Activated CD4-positive, alpha-beta T cell treated with anti-CD3 and anti-CD28 coated beads for 36 hours (primary cell): ENCODE data around the gene DNAJC30. TPM values are rescaled to one million over a fixed set of nuclear protein-coding genes. Genes with fewer than 3 reads are reported as not detected.
A peak's percentile ranks its signal among the peaks of the same experiment; 100 is the strongest.
"Not testable (repeated sequence)": the region's sequence is repeated elsewhere in the genome, so short reads cannot be mapped to it uniquely, and the experiment has no call there.

Experiments
- ATAC-seq: fragments of 200-7000 bp; cut with Tn5 transposase; one replicate; pipeline ENCODE4 v1.10.0; 2021; ENCODE audit warnings: mild to moderate bottlenecking, moderate library complexity
- CTCF ChIA-PET: fragments of 350-600 bp; sonication (Branson Sonifier 250); formaldehyde crosslinking; loops from one replicate; lab custom pipeline; 2021; ENCODE audit warnings: antibody characterized with exemption; lab: Charles Lee
- POLR2A ChIA-PET: fragments of 350-600 bp; sonication (Branson Sonifier 250); formaldehyde crosslinking; loops from one replicate; lab custom pipeline; 2021; ENCODE audit warnings: antibody characterized with exemption, inconsistent platforms; lab: Charles Lee
- DNase-seq: peaks from one replicate; pipeline ENCODE4 v3.0.0-alpha.2; 2020
- H3K27ac Mint-ChIP-seq: one replicate; pipeline ENCODE4 v1.8.0; 2021; ENCODE audit warnings: mixed read lengths
- H3K27me3 Mint-ChIP-seq: one replicate; pipeline ENCODE4 v1.8.0; 2021; ENCODE audit warnings: mixed read lengths
- H3K36me3 Mint-ChIP-seq: one replicate; pipeline ENCODE4 v1.8.0; 2021; ENCODE audit warnings: low read depth, mixed read lengths
- H3K4me1 Mint-ChIP-seq: one replicate; pipeline ENCODE4 v1.8.0; 2021; ENCODE audit warnings: mixed read lengths
- H3K4me3 Mint-ChIP-seq: one replicate; pipeline ENCODE4 v1.8.0; 2021; ENCODE audit warnings: mild to moderate bottlenecking, moderate library complexity, mixed read lengths
- H3K9me3 Mint-ChIP-seq: one replicate; pipeline ENCODE4 v1.8.0; 2021; ENCODE audit warnings: low read depth, mixed read lengths
- intact Hi-C, 2 experiments: fragments of 100-400 bp; cut with DNase I in 1 of 2; cut with micrococcal nuclease in 1 of 2; formaldehyde crosslinking; loops; one replicate each; pipeline versions ENCODE4 v1.14.2 to v1.15.1; 2022 to 2024; cut with DNase I, micrococcal nuclease
- total RNA-seq, 2 experiments: library from RNA; stranded (reverse); gene quantifications; one replicate each; pipeline ENCODE4 v1.2.3, GENCODE V29; 2021

The DNAJC30 gene
- total RNA-seq, 2 experiments from 2014 or later = 6.9 to 7.8 TPM

DNA sequence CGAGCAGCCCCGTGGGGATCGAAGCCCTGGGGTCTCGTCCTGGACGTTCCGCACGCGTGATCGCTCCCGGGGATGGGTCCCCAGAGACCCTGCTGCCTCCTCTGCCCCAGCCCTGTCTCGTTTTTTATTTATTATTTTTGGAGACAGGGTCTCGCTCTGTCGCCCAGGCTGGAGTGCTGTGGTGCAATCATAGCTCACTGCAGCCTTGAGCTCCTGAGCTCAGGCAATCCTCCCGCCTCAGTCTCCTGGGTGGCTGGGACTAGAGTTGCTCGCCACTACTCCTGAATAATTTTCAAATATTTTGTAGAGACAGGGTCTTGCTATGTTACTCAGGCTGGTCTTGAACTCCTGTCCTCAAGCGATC lies 36.5 kb upstream of the DNAJC30 start:
- DNase-seq (no peak), ATAC-seq (no peak)
- H3K36me3 Mint-ChIP-seq = peaks cover 3% of the 10 kb centered on the region
- ChIA-PET CTCF (interaction anchor here (0.6 to 1.4 kb wide), 5 partner anchors 19 to 136 kb away, joined by 3 to 4 read pairs (median 3); no protein-coding TSS in a partner anchor), POLR2A (interaction anchor here (0.6 to 1.2 kb wide), 2 partner anchors 19 to 22 kb away, joined by 3 read pairs; partner anchors contain the start of gene ABHD11)
- peaks cover 4% of the 10 kb centered on the region for H3K27me3 Mint-ChIP-seq
- H3K4me1 Mint-ChIP-seq = peaks cover 34% of the 10 kb centered on the region
- H3K4me3 Mint-ChIP-seq = peak overlapping the region; percentile 47
- intact Hi-C loops = loop anchor here (1.0 to 5.0 kb wide), 9 partner anchors 15 to 162 kb away; partner anchors contain the start of genes BUD23 (in 2 of the 2), DNAJC30 (in 2 of the 2), ABHD11 (in 1 of the 2) and BCL7B (in 1 of the 2)
- H3K27ac Mint-ChIP-seq = no peak overlapping the region
- H3K9me3 Mint-ChIP-seq = no peaks in the 10 kb centered on the region

DNA sequence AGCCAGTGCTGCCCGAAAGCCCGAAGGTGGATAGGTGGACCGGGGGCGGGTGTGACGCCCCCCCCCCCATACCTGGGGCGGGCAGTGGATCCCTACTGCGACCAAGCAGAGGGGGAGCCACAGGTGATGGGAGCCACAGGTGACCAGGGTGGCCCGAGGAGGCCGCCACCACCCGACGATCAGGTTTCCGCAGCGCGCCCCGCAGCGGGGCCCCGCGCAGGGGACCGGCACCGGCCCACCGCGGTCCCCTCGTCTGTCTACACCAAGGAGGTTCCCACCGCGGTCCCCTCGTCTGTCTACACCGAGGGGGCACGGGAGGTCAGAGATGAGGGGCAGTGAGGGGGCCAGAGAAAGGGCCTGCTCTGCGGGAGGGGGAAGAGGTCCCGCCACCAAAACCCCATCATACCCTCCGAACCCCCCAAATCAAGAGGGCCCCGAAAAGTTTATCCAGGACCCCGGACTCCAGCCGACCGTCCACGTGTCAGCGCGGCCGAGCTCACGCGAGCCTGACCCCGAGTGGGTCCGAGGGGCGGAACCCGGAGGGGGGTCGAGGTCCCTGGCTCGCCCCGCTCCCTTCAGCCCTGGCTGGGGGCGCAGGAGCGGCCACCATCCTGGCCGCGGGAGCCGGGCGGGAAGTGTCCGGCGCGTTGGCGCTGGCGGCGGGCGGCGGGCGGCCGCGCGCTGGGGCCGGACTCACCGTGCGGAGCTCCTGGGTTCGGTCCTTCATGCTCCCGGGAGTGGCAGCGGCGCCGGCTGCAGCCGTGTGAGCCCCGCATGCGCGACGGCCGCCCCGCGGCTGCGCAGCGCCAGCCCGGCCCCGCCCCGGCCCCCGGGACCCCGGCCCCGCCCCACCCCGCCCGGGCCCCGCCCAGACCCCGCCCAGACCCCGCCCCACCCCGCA lies 35.9 kb upstream of the DNAJC30 start, which contains the start of gene STX1A:
STX1A (minus strand) TSS at position 765 of the 901 bp plus-strand sequence; CDS start at position 727, 38 bp downstream.
- intact Hi-C loops = loop anchor here (1.0 to 5.0 kb wide), 11 partner anchors 14 to 197 kb away; partner anchors contain the start of genes ABHD11 (in 2 of the 2), BAZ1B (in 2 of the 2), BUD23 (in 2 of the 2) and DNAJC30 (in 2 of the 2)
- H3K4me1 Mint-ChIP-seq = peaks cover 34% of the 10 kb centered on the region
- H3K27ac Mint-ChIP-seq = peak within 1 kb of the TSS; percentile 66
- peaks cover 3% of the 10 kb centered on the region for H3K36me3 Mint-ChIP-seq
- no peaks in the 10 kb centered on the region for H3K9me3 Mint-ChIP-seq
- H3K4me3 Mint-ChIP-seq = peak within 1 kb of the TSS; percentile 75
- DNase-seq (peak; percentile 85), ATAC-seq (peak; percentile 59)
- POLR2A ChIA-PET = interaction anchor here (0.6 to 1.2 kb wide), 3 partner anchors 20 to 364 kb away, joined by 3 read pairs; partner anchors contain the start of gene ABHD11
- H3K27me3 Mint-ChIP-seq = peaks cover 4% of the 10 kb centered on the region
- CTCF ChIA-PET = interaction anchor here (0.6 to 1.4 kb wide), 5 partner anchors 18 to 136 kb away, joined by 3 to 4 read pairs (median 3); no protein-coding TSS in a partner anchor

DNA sequence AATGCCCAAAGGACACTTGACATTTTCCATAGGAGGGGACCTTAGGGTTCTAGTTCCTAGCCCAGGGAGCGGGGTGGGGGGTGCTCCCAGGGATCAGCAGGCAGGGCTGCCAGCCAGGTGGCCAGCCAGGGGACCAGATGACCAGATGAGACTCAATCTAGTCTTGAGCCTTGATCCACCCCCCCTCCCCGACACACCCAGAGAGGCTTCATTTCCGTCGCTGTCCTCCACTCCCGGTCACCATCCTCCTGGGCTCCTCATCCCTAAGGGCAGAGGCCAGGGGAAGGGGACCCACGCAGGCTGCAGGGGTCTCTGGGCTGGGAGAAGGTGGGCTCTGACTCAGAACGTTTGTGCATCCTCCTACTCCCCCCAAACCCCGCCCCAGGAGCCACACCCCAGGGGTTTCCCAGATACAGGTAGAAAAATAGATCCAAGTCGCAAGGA lies 35.2 kb upstream of the DNAJC30 start:
- Mint-ChIP-seq H3K4me1 (peaks cover 34% of the 10 kb centered on the region), H3K4me3 (peak overlapping the region; percentile 75), H3K27me3 (peaks cover 4% of the 10 kb centered on the region), H3K9me3 (no peaks in the 10 kb centered on the region), H3K36me3 (peaks cover 3% of the 10 kb centered on the region), H3K27ac (peak overlapping the region; percentile 66)
- intact Hi-C loops = loop anchor here (1.0 to 5.0 kb wide), 7 partner anchors 14 to 196 kb away; partner anchors contain the start of genes BAZ1B (in 2 of the 2), VPS37D (in 2 of the 2), ABHD11 (in 1 of the 2) and BUD23 (in 1 of the 2)
- ATAC-seq (no peak), DNase-seq (peak; percentile 62)
- ChIA-PET CTCF (interaction anchor here (0.8 to 3.8 kb wide), 4 partner anchors 16 to 265 kb away, joined by 3 to 21 read pairs (median 5); no protein-coding TSS in a partner anchor), POLR2A (interaction anchor here (0.6 to 2.0 kb wide), 4 partner anchors 12 to 33 kb away, joined by 3 to 17 read pairs (median 3); partner anchors contain the start of gene ABHD11)

DNA sequence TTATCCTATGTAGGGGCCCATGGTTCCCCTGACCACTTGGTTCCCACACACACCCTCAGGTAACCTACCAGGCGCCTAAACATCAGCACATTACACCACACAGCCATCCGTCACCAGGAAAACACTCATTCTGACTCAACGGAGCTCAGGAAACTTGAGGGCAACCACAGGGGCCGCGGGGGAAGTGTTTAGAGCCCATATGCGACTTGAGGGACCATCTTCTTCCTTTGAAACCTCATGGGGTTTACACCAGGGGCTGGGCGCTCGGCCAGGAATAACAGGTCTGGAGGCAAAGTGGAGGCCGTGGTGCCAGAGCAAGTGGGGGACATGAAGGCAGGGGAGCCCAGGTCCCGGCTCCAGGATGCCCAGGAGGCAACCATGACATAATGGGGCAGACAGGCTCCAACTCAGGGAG lies 34.7 kb upstream of the DNAJC30 start:
- Mint-ChIP-seq H3K27me3 (peaks cover 4% of the 10 kb centered on the region), H3K9me3 (no peaks in the 10 kb centered on the region), H3K4me1 (peaks cover 36% of the 10 kb centered on the region), H3K36me3 (peaks cover 6% of the 10 kb centered on the region), H3K4me3 (peak overlapping the region; percentile 75), H3K27ac (peak overlapping the region; percentile 66)
- ATAC-seq = peak; percentile 62
- CTCF ChIA-PET = interaction anchor here (0.8 to 3.8 kb wide), 5 partner anchors 10 to 265 kb away, joined by 3 to 21 read pairs (median 4); no protein-coding TSS in a partner anchor
- intact Hi-C loops = loop anchor here (1.0 to 5.0 kb wide), 7 partner anchors 13 to 196 kb away; partner anchors contain the start of genes BAZ1B (in 2 of the 2), VPS37D (in 2 of the 2), ABHD11 (in 1 of the 2) and BUD23 (in 1 of the 2)
- DNase-seq = peak; percentile 89
- POLR2A ChIA-PET = interaction anchor here (0.6 to 2.0 kb wide), 5 partner anchors 11 to 196 kb away, joined by 3 to 17 read pairs (median 3); partner anchors contain the start of genes ABHD11 and BAZ1B

DNA sequence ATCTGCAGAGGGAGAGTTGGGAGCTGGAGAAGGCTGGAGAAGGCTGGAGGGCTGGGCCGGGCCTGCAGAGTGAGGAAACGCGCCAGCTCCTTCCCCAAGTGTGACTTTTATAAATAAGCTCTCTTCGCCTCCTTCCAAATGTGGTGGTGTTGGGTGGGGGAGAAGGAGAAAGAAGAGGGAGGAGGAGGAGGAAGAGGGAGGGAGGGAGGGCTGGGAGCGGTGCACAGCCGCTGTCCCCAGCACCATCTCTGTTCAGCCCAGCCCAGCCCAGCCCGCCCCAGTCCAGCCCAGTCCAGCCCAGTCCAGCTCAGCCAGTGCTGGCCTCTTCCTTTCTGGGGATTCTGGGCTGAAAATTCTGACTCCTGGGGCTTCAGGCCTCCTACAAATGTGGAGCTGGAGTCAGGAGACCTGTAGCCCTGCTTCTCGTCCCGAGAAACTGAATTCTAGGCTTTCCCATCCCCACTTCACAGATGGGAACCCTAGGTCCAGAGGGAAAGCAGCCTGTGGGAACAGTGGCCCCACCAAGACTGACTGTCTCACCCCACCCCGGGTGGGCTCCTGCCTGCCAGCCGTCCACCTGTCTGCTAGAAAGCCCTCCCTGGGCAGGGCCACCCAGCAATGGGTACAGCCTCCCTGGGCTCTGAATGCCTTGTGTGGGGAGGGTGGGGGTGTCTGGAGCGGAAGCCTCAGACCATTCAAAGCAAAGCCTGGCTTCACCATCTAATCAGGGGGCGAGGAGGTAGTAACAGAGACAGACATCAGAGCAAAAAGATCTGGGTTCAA lies 34.0 kb upstream of the DNAJC30 start:
- intact Hi-C loops = loop anchor here (5.0 kb wide), 2 partner anchors 50 to 95 kb away; partner anchors contain the start of genes MLXIPL (in 1 of the 2) and VPS37D (in 1 of the 2)
- DNase-seq (no peak), ATAC-seq (no peak)
- CTCF ChIA-PET = interaction anchor here (0.5 to 3.8 kb wide), 6 partner anchors 9 to 698 kb away, joined by 3 to 21 read pairs (median 4); no protein-coding TSS in a partner anchor
- Mint-ChIP-seq H3K4me1 (peaks cover 39% of the 10 kb centered on the region), H3K4me3 (peak overlapping the region; percentile 75), H3K27ac (peak overlapping the region; percentile 66), H3K9me3 (no peaks in the 10 kb centered on the region), H3K27me3 (peaks cover 4% of the 10 kb centered on the region), H3K36me3 (peaks cover 7% of the 10 kb centered on the region)
- POLR2A ChIA-PET = interaction anchor here (0.6 to 2.0 kb wide), 5 partner anchors 11 to 195 kb away, joined by 3 to 17 read pairs (median 3); partner anchors contain the start of genes ABHD11 and BAZ1B

DNA sequence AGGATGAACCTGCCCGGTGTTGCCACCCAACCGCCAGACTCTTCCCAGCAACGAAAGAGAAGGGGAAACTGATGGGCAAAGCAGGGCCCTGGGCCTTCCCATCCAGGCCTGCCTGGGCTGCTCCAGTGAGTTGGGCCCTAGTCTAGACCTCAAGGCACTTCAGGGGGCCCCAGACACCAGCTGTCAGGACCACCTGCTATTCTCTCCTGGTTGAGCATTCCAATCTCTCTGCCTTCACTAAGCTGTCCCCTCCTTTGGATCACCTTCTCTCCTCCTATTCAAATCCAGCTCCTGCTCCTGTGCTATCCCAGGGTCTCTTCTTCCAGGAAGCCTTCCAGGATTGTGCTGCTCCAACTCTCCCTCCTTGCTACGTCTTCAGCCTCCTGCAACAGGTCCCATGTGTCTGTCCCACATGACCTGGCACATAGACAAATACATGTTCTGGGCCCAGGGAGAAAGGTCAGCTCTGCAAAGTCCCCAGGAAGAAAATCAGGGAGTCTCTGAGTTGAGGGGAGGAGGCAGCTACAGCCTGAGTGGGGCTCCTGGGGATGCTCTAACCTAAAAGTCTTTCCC lies 33.2 kb upstream of the DNAJC30 start:
- H3K27me3 Mint-ChIP-seq = peaks cover 4% of the 10 kb centered on the region
- peak overlapping the region; percentile 14 for H3K27ac Mint-ChIP-seq
- CTCF ChIA-PET = interaction anchor here (1.4 to 3.8 kb wide), 4 partner anchors 8 to 110 kb away, joined by 4 to 21 read pairs (median 6); no protein-coding TSS in a partner anchor
- intact Hi-C loops = loop anchor here (5.0 kb wide), 2 partner anchors 49 to 94 kb away; partner anchors contain the start of genes MLXIPL (in 1 of the 2) and VPS37D (in 1 of the 2)
- DNase-seq = no peak
- no peak overlapping the region for H3K4me3 Mint-ChIP-seq
- ATAC-seq = no peak
- peaks cover 7% of the 10 kb centered on the region for H3K36me3 Mint-ChIP-seq
- POLR2A ChIA-PET = interaction anchor here (1.9 to 2.0 kb wide), 2 partner anchors 10 to 13 kb away, joined by 4 to 17 read pairs; no protein-coding TSS in a partner anchor
- peaks cover 39% of the 10 kb centered on the region for H3K4me1 Mint-ChIP-seq
- H3K9me3 Mint-ChIP-seq = no peaks in the 10 kb centered on the region

DNA sequence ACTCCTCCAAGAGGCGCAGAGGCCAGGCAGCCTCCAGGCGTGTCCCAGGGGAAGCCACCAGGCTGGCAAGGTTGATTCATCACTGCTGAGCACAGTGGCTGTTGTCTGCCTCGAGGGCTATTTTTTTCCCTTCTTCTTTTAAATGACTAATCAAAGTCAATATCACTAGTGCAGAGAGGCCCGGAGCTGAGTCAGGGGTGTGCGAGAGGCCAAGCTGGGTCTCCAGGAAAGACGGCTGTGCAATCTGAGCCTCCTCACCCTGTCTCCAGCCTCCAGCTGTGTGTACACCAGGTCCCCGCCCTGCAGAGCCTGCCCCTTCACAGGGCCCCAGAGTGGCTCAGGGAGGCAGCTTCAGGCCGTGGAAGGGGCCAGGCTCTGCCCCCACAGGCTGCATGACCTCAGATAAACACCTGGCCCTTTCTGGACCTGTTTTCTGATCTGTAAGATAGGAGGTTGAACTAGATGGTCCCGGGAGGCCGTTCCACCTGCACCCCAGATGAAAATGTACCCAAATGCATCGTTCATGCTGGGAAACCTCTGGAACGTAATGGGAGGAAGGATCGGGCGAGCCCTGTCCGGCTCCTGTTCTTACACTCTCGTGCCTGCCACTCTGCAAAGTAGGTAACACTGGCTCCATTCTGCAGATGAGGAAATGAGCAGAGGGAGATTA lies 32.5 kb upstream of the DNAJC30 start:
- Mint-ChIP-seq H3K36me3 (peaks cover 7% of the 10 kb centered on the region), H3K4me3 (no peak overlapping the region), H3K9me3 (no peaks in the 10 kb centered on the region), H3K27me3 (peaks cover 2% of the 10 kb centered on the region), H3K4me1 (peaks cover 39% of the 10 kb centered on the region), H3K27ac (no peak overlapping the region)
- ATAC-seq = peak; percentile 77
- intact Hi-C loops = loop anchor here (1.0 to 5.0 kb wide), 4 partner anchors 9 to 136 kb away; partner anchors contain the start of genes MLXIPL (in 1 of the 2) and VPS37D (in 1 of the 2)
- ChIA-PET CTCF (interaction anchor here (1.4 to 3.8 kb wide), 4 partner anchors 8 to 109 kb away, joined by 4 to 21 read pairs (median 6); no protein-coding TSS in a partner anchor), POLR2A (interaction anchor here (0.5 to 1.9 kb wide), 3 partner anchors 12 to 59 kb away, joined by 3 to 5 read pairs (median 4); no protein-coding TSS in a partner anchor)
- DNase-seq = peak; percentile 90

DNA sequence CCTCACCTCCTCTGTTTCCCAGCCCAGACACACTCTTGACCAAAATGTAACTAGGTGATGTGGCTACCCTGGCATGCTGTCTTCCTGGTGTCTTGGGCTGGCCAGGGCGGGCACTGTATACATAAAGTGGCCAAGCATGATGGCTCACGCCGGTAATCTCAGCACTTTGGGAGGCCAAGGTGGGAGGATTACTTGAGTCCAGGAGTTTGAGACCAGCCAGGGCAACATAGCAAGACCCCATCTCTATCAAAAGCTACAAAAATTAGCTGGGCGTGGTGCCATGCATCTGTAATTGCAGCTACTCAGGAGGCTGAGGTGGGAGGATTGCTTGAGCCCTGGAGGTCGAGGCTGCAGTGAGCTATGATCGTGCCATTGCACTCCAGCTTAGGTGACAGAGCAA lies 30.1 kb upstream of the DNAJC30 start:
- H3K36me3 Mint-ChIP-seq, DNase-seq, H3K4me3 Mint-ChIP-seq, intact Hi-C loops, ATAC-seq, H3K9me3 Mint-ChIP-seq, H3K27me3 Mint-ChIP-seq, POLR2A ChIA-PET, H3K27ac Mint-ChIP-seq: not testable (repeated sequence)
- CTCF ChIA-PET = interaction anchor here (1.3 to 3.1 kb wide), 3 partner anchors 12 to 45 kb away, joined by 4 to 16 read pairs (median 5); no protein-coding TSS in a partner anchor
- H3K4me1 Mint-ChIP-seq = peaks cover 35% of the 10 kb centered on the region

DNA sequence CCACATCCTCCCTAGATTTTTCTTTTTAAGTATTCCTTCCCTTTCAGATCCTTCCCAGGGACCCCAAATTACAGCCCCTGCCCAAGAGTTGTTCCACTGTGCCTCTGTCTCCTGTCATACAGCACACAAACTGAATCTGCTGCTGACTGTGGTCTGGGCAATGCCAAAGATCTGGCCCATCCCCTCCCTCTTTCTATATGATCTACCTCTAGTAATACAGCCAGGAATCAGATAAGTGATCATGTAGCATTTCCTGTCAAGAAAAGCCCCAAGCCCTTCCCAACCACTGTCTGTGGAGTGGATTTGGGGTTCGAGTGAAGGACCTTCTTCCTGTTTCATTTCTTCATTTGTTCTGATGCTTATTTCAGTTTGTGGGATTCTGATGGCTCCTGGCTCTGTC lies 29.5 kb upstream of the DNAJC30 start:
- Mint-ChIP-seq H3K36me3 (peaks cover 9% of the 10 kb centered on the region), H3K4me1 (peaks cover 29% of the 10 kb centered on the region), H3K27ac (no peak overlapping the region), H3K9me3 (no peaks in the 10 kb centered on the region), H3K4me3 (no peak overlapping the region), H3K27me3 (no peaks in the 10 kb centered on the region)
- intact Hi-C loops = no loop called here
- ATAC-seq (no peak), DNase-seq (no peak)
- POLR2A ChIA-PET = no interaction called here
- CTCF ChIA-PET = interaction anchor here (3.1 kb wide), 1 partner anchor 11 kb away, joined by 16 read pairs; no protein-coding TSS in a partner anchor
